ENCODE data around the gene KLHDC8A. TPM values are rescaled to one million over a fixed set of nuclear protein-coding genes. Genes with fewer than 3 reads are reported as not detected.

The KLHDC8A gene
- total and polyA plus RNA-seq, 4 experiments from 2014 or later, result not detected

DNA sequence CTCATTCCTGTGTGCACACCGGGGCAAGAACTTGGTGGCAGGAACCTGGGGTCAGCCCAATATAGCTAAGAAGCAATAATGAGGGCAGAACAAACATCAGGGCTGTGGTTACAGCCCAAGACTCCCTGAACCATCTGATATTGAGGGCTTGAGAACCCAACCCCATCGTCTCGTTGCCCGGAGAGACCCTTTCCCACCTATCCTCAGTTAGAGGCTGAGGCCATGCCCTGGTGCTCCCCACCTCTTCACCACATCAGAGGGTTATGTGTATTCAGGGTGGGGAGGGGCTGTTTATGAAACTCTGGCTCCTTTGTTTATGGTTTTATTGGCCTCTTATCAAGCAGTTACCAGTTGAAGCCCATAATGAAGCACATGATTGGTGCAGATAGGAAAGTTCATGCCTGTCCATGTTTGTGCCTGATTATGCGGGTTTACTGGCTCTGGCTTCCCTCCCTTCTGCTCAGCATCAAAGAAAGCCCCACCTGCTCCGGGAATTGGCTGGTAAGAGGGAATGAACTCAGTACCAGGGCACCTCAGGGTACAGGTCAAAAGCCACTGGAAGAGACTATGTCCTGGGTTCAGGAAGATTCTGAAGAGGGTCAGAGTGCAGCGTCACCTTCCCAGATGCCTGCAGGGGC, 49.7 kb downstream of the KLHDC8A start:
- Histone ChIP-seq H3K27me3 (ENCODE audit: insufficient read depth, low read length) (no peaks in the 10 kb centered on the region), H3K36me3 (ENCODE audit: insufficient read depth, low read length) (peaks cover 96% of the 10 kb centered on the region), H3K9me3 (ENCODE audit: control insufficient read depth in 1 of 2, low read length in 2 of 2) (no peaks in the 10 kb centered on the region), H3K27ac (ENCODE audit: low read depth, low read length) (no peak overlapping the region), H3K4me3 (ENCODE audit: low read length in 2 of 2) (no peak overlapping the region), H3K4me1 (ENCODE audit: insufficient read depth, low read length) (peaks cover 39% of the 10 kb centered on the region)
- Mint-ChIP-seq H3K27me3 (no peaks in the 10 kb centered on the region), H3K27ac (peak overlapping the region in 5 of 7 donors; percentile 6 to 73 (median 38)), H3K4me3 (no peak overlapping the region), H3K36me3 (peaks cover 75 to 82% of the 10 kb centered on the region in 2 donors), H3K9me3 (no peaks in the 10 kb centered on the region), H3K4me1 (peaks cover 25 to 67% (median 41%) of the 10 kb centered on the region in 4 donors)
- DNase-seq, result no peak
- CTCF ChIA-PET (ENCODE audit: partially characterized antibody), result interaction anchor here (0.8 to 1.5 kb wide), 6 partner anchors 11 to 33 kb away, joined by 3 to 7 read pairs (median 4); partner anchors contain the start of gene NUAK2
- POLR2A ChIA-PET (ENCODE audit: partially characterized antibody), result interaction anchor here (1.0 to 15.2 kb wide), 5 partner anchors 9 to 20 kb away, joined by 3 to 159 read pairs (median 3); no protein-coding TSS in a partner anchor
- intact Hi-C loops (cut with micrococcal nuclease), result no loop called here

DNA sequence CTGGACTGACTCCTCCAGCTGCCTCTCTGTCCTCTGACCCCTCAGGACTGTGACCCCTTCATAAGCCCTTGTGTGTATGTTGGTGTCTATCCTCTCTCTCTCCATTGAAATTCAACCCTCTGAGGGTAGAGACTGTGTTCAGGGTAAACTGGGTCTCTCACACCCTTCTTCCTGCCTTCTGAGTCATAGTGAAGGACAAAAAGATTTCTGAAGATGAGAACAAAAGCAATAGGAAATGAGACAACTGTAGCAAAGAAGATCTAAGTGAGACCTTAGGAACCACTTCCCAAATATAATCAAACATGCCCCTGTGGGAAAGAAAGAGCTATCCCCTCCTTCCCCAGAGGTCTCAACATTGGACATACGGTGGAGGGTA, 52.0 kb downstream of the KLHDC8A start:
- Mint-ChIP-seq H3K4me1 (peaks cover 19 to 60% (median 31%) of the 10 kb centered on the region in 4 donors), H3K4me3 (no peak overlapping the region), H3K27ac (peak overlapping the region; percentile 1 to 91 (median 74)), H3K9me3 (no peaks in the 10 kb centered on the region), H3K27me3 (no peaks in the 10 kb centered on the region), H3K36me3 (peaks cover 55 to 64% of the 10 kb centered on the region in 2 donors)
- intact Hi-C loops (cut with micrococcal nuclease), result no loop called here
- Histone ChIP-seq H3K36me3 (ENCODE audit: insufficient read depth, low read length) (peaks cover 75% of the 10 kb centered on the region), H3K27me3 (ENCODE audit: insufficient read depth, low read length) (no peaks in the 10 kb centered on the region), H3K4me3 (ENCODE audit: low read length in 2 of 2) (no peak overlapping the region), H3K4me1 (ENCODE audit: insufficient read depth, low read length) (peaks cover 20% of the 10 kb centered on the region), H3K27ac (ENCODE audit: low read depth, low read length) (no peak overlapping the region), H3K9me3 (ENCODE audit: control insufficient read depth in 1 of 2, low read length in 2 of 2) (no peaks in the 10 kb centered on the region)
- POLR2A ChIA-PET (ENCODE audit: partially characterized antibody), result interaction anchor here (1.4 to 15.2 kb wide), 4 partner anchors 10 to 29 kb away, joined by 5 to 159 read pairs (median 14); partner anchors contain the start of gene NUAK2
- no peak for DNase-seq
- CTCF ChIA-PET (ENCODE audit: partially characterized antibody), result interaction anchor here (1.9 to 2.9 kb wide), 3 partner anchors 14 to 20 kb away, joined by 5 to 14 read pairs (median 8); no protein-coding TSS in a partner anchor

DNA sequence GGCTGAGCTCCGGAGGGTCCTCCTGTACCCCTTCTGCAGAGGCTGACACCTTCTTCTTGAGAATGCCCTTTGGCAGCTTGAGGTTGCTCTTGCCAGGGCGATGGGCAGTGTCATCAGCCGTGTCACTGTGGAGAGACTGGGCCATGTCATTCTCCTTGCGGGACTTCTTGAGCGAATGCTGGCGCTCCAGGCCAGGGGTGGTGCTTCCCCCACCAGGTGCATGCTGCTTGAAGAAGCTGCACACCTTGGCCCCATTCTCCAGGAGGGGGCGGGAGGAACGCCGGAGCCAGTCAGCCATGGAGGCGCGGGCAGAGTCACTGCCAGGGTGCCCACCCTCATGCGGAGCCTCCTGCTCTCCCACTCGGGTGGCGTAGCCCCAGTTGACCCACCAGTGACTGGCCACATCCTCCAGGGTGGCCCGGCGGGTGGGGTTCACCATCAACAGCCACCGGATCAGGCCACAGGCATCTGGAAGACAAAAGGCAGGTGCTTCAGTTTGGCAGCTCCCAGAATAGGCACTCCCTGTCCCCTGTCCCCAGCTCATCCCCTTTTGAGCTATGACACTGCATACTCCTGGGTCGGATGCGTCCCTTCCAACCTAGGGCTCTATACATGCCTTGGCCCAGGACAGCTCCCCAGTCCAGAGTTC, 52.6 kb downstream of the KLHDC8A start:
- H3K4me3 Mint-ChIP-seq, result no peak overlapping the region
- Histone ChIP-seq H3K4me1 (ENCODE audit: insufficient read depth, low read length) (peaks cover 20% of the 10 kb centered on the region), H3K36me3 (ENCODE audit: insufficient read depth, low read length) (peaks cover 70% of the 10 kb centered on the region), H3K27me3 (ENCODE audit: insufficient read depth, low read length) (no peaks in the 10 kb centered on the region), H3K4me3 (ENCODE audit: low read length in 2 of 2) (no peak overlapping the region), H3K27ac (ENCODE audit: low read depth, low read length) (no peak overlapping the region), H3K9me3 (ENCODE audit: control insufficient read depth in 1 of 2, low read length in 2 of 2) (no peaks in the 10 kb centered on the region)
- H3K27me3 Mint-ChIP-seq, result no peaks in the 10 kb centered on the region
- peaks cover 20 to 58% (median 31%) of the 10 kb centered on the region in 4 donors for H3K4me1 Mint-ChIP-seq
- no peaks in the 10 kb centered on the region for H3K9me3 Mint-ChIP-seq
- POLR2A ChIA-PET (ENCODE audit: partially characterized antibody), result interaction anchor here (1.4 to 15.2 kb wide), 4 partner anchors 11 to 29 kb away, joined by 5 to 159 read pairs (median 14); partner anchors contain the start of gene NUAK2
- CTCF ChIA-PET (ENCODE audit: partially characterized antibody), result interaction anchor here (0.9 to 2.9 kb wide), 8 partner anchors 15 to 32 kb away, joined by 3 to 14 read pairs (median 5); no protein-coding TSS in a partner anchor
- no peak for DNase-seq
- H3K36me3 Mint-ChIP-seq, result peaks cover 51 to 59% of the 10 kb centered on the region in 2 donors
- intact Hi-C loops (cut with micrococcal nuclease), result no loop called here
- H3K27ac Mint-ChIP-seq, result peak overlapping the region in 4 of 7 donors; percentile 72 to 91 (median 82)

DNA sequence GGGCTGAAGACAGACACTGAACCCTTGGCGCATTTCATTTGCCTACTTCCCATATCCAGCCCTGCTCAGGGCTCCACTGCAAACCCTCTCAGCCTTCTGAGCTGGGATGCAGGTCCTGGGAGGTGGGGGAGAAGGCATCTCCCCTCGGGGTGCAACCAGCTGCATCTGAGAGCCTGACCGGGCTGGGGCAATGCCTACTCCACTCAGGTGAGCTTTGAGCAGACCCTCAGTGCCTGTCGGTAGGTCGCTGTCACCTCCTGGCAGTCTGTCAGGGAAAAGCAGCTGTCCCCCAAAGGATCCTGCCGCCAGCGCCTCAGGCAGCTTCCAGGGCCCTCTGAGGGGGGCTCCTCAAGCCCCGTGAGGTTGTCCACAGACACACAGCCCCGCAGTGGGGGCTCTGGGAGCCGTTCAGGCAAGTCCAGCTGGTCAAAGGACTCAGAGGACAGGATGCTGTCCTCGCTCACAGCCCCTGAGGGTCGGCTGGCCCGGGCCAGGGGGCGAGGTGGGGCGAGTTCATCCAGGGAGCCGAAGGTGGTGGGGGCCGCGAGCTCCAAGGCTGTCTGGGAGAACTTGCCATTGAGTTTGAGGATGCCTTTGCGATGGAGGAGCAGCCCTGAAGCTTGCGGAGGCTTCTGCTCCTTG, 53.4 kb downstream of the KLHDC8A start:
- POLR2A ChIA-PET (ENCODE audit: partially characterized antibody), result interaction anchor here (2.6 to 15.2 kb wide), 3 partner anchors 16 to 28 kb away, joined by 9 to 159 read pairs (median 19); partner anchors contain the start of gene NUAK2
- DNase-seq, result no peak
- intact Hi-C loops (cut with micrococcal nuclease), result no loop called here
- Histone ChIP-seq H3K9me3 (ENCODE audit: control insufficient read depth in 1 of 2, low read length in 2 of 2) (no peaks in the 10 kb centered on the region), H3K27me3 (ENCODE audit: insufficient read depth, low read length) (no peaks in the 10 kb centered on the region), H3K27ac (ENCODE audit: low read depth, low read length) (no peak overlapping the region), H3K4me1 (ENCODE audit: insufficient read depth, low read length) (peaks cover 21% of the 10 kb centered on the region), H3K4me3 (ENCODE audit: low read length in 2 of 2) (no peak overlapping the region), H3K36me3 (ENCODE audit: insufficient read depth, low read length) (peaks cover 62% of the 10 kb centered on the region)
- no peak overlapping the region for H3K27ac Mint-ChIP-seq
- H3K27me3 Mint-ChIP-seq, result no peaks in the 10 kb centered on the region
- H3K9me3 Mint-ChIP-seq, result no peaks in the 10 kb centered on the region
- CTCF ChIA-PET (ENCODE audit: partially characterized antibody), result interaction anchor here (0.9 to 2.9 kb wide), 8 partner anchors 15 to 31 kb away, joined by 3 to 14 read pairs (median 5); no protein-coding TSS in a partner anchor
- H3K36me3 Mint-ChIP-seq, result peaks cover 43 to 51% of the 10 kb centered on the region in 2 donors
- H3K4me3 Mint-ChIP-seq, result no peak overlapping the region
- peaks cover 23 to 59% (median 35%) of the 10 kb centered on the region in 4 donors for H3K4me1 Mint-ChIP-seq

DNA sequence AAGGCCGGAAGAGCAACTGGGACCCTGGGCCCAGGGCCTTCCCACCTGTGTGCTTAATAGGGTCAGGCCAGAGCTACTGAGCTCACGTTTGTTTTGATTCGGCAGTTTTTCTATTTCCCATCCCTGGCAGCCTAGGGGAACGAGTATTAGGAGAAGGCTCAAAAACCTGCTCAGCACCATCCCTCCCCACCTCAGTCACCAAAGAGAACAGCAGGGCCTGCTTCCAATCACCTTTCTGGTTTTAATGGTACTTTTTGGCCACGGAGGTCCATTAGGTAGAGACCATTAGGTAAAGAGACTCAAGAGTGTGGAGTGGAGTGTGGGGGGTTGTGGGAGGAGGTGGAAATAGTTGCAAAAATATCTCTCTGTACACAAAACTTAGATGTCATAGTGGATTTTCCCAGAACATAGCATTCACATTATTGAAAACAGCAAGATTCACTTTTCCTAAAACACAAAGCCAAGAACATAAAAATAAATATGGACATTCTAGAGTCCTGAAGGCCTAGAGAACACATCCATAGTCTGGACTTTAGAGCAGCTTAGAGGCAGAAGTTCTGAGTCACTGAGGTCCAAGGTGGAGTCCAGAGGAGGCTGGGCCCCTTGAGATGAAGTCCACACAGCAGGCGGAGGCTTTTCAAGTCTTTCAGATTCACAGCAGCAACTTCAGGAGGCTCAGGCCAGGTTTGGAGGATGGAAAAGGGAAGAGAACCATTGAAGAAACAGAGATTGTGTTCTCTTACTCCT, 54.7 kb downstream of the KLHDC8A start:
- no peak overlapping the region for H3K4me3 ChIP-seq (ENCODE audit: low read length in 2 of 2)
- H3K27ac ChIP-seq (ENCODE audit: low read depth, low read length), result no peak overlapping the region
- no peaks in the 10 kb centered on the region for H3K9me3 ChIP-seq (ENCODE audit: control insufficient read depth in 1 of 2, low read length in 2 of 2)
- H3K9me3 Mint-ChIP-seq, result no peaks in the 10 kb centered on the region
- peak overlapping the region in 4 of 7 donors; percentile 75 to 81 (median 80) for H3K27ac Mint-ChIP-seq
- H3K36me3 Mint-ChIP-seq, result peaks cover 30 to 38% of the 10 kb centered on the region in 2 donors
- H3K4me1 Mint-ChIP-seq, result peaks cover 27 to 61% (median 41%) of the 10 kb centered on the region in 4 donors
- ChIA-PET CTCF (ENCODE audit: partially characterized antibody) (interaction anchor here (1.0 to 10.6 kb wide), 3 partner anchors 22 to 29 kb away, joined by 3 to 79 read pairs (median 7); no protein-coding TSS in a partner anchor), POLR2A (ENCODE audit: partially characterized antibody) (interaction anchor here (2.9 to 15.2 kb wide), 3 partner anchors 15 to 27 kb away, joined by 10 to 159 read pairs (median 67); partner anchors contain the start of gene NUAK2)
- H3K27me3 Mint-ChIP-seq, result no peaks in the 10 kb centered on the region
- no peak for DNase-seq
- peaks cover 25% of the 10 kb centered on the region for H3K4me1 ChIP-seq (ENCODE audit: insufficient read depth, low read length)
- no peaks in the 10 kb centered on the region for H3K27me3 ChIP-seq (ENCODE audit: insufficient read depth, low read length)
- intact Hi-C loops (cut with micrococcal nuclease), result no loop called here
- peaks cover 48% of the 10 kb centered on the region for H3K36me3 ChIP-seq (ENCODE audit: insufficient read depth, low read length)
- H3K4me3 Mint-ChIP-seq, result no peak overlapping the region

DNA sequence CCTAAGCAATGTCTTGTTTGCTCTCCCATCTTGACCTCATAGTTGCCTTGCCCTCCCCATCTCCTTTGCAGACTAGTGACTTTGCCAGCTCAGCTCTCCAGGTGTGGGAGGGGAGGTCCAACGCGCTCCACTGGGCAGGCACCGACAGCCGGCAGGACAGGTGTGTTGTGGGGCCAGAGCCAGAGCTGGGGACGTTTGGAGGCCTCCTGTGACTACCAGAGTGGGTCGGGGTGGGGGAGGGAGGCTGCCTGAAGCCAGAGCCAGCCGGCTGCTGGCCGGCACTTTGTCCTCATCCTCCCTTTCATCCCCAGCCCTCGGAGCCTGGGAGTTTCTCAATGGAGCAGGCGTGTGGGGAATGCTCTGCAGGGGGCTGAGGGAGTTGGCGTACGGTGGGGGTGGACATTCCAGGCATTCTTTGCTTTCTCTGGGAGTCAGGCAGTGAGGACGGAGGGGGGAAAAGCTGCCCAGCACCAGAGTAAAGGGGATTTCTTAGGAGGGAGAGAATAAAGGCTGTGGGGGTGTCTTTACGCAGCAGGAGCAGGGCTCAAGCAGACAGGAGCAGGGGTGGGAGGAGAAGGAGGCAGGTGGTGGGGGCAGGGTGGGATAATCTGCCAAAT, 55.4 kb downstream of the KLHDC8A start:
- Mint-ChIP-seq H3K36me3 (peaks cover 24 to 31% of the 10 kb centered on the region in 2 donors), H3K9me3 (no peaks in the 10 kb centered on the region), H3K27me3 (no peaks in the 10 kb centered on the region), H3K4me1 (peaks cover 30 to 61% (median 42%) of the 10 kb centered on the region in 4 donors), H3K27ac (peak overlapping the region in 1 of 7 donors; percentile 35), H3K4me3 (no peak overlapping the region)
- H3K27ac ChIP-seq (ENCODE audit: low read depth, low read length), result no peak overlapping the region
- no peaks in the 10 kb centered on the region for H3K9me3 ChIP-seq (ENCODE audit: control insufficient read depth in 1 of 2, low read length in 2 of 2)
- ChIA-PET CTCF (ENCODE audit: partially characterized antibody) (interaction anchor here (1.0 to 10.6 kb wide), 2 partner anchors 23 to 28 kb away, joined by 3 to 79 read pairs; no protein-coding TSS in a partner anchor), POLR2A (ENCODE audit: partially characterized antibody) (interaction anchor here (1.0 to 15.2 kb wide), 4 partner anchors 14 to 27 kb away, joined by 3 to 159 read pairs (median 38); partner anchors contain the start of gene NUAK2)
- H3K27me3 ChIP-seq (ENCODE audit: insufficient read depth, low read length), result no peaks in the 10 kb centered on the region
- peaks cover 27% of the 10 kb centered on the region for H3K4me1 ChIP-seq (ENCODE audit: insufficient read depth, low read length)
- no peak overlapping the region for H3K4me3 ChIP-seq (ENCODE audit: low read length in 2 of 2)
- intact Hi-C loops (cut with micrococcal nuclease), result no loop called here
- DNase-seq, result no peak
- H3K36me3 ChIP-seq (ENCODE audit: insufficient read depth, low read length), result peaks cover 41% of the 10 kb centered on the region
